CD8-positive, alpha-beta memory T cell (primary cell): ENCODE data around the gene TFCP2L1. TPM values are rescaled to one million over a fixed set of nuclear protein-coding genes. Genes with fewer than 3 reads are reported as not detected.

Experiments
- CTCF ChIA-PET: fragments of 350-600 bp; sonication (Branson Sonifier 250); formaldehyde crosslinking; loops from one replicate; lab custom pipeline; 2021; ENCODE audit warnings: antibody characterized with exemption; lab: Charles Lee
- POLR2A ChIA-PET: fragments of 350-600 bp; sonication (Branson Sonifier 250); formaldehyde crosslinking; loops from one replicate; lab custom pipeline; 2021; ENCODE audit warnings: antibody characterized with exemption; lab: Charles Lee
- DNase-seq, 5 donors: peaks; one replicate each; pipeline versions ENCODE4 v3.0.0 to v3.0.0-alpha.2; 2020 to 2022; ENCODE audit warnings: mixed read lengths in 1 of 5
- H3K27ac ChIP-seq: one replicate; pipeline ENCODE4 v1.7.0; 2013; ENCODE audit warnings: low read depth, mild to moderate bottlenecking, low read length, moderate library complexity
- H3K27me3 ChIP-seq: 2 replicates; pipeline ENCODE4 v1.7.0; 2013; ENCODE audit warnings: low read length, mild to moderate bottlenecking; ENCODE audit not compliant: insufficient read depth, poor library complexity, severe bottlenecking
- H3K36me3 ChIP-seq: 2 replicates; pipeline ENCODE4 v1.7.0; 2013; ENCODE audit warnings: mild to moderate bottlenecking, low read length, moderate library complexity; ENCODE audit not compliant: insufficient read depth
- H3K4me1 ChIP-seq: 2 replicates; pipeline ENCODE4 v1.7.0; 2013; ENCODE audit warnings: mild to moderate bottlenecking, low read length, moderate library complexity; ENCODE audit not compliant: insufficient read depth
- H3K4me3 ChIP-seq: 2 replicates; pipeline ENCODE4 v1.7.0; 2013; ENCODE audit warnings: mild to moderate bottlenecking, low read length
- H3K9me3 ChIP-seq: 2 replicates; pipeline ENCODE4 v1.7.0; 2013; ENCODE audit warnings: mild to moderate bottlenecking, low read length
- H3K27ac Mint-ChIP-seq, 8 donors: one replicate each; pipeline ENCODE4 v1.8.0; 2020 to 2021; ENCODE audit warnings: mixed read lengths in 8 of 8, mild to moderate bottlenecking in 6 of 8, inconsistent platforms in 3 of 8, moderate library complexity in 3 of 8
- H3K27me3 Mint-ChIP-seq, 2 donors: one replicate each; pipeline ENCODE4 v1.8.0; 2020 to 2021; ENCODE audit warnings: mixed read lengths in 2 of 2, mild to moderate bottlenecking in 1 of 2, moderate library complexity in 1 of 2
- H3K36me3 Mint-ChIP-seq, 3 donors: one replicate each; pipeline ENCODE4 v1.8.0; 2020 to 2021; ENCODE audit warnings: mixed read lengths in 3 of 3, inconsistent platforms in 1 of 3, mild to moderate bottlenecking in 1 of 3
- H3K4me1 Mint-ChIP-seq, 3 donors: one replicate each; pipeline ENCODE4 v1.8.0; 2020 to 2021; ENCODE audit warnings: mixed read lengths in 3 of 3, inconsistent platforms in 1 of 3, mild to moderate bottlenecking in 1 of 3
- H3K4me3 Mint-ChIP-seq, 7 donors: one replicate each; pipeline ENCODE4 v1.8.0; 2020 to 2021; ENCODE audit warnings: mixed read lengths in 7 of 7, mild to moderate bottlenecking in 6 of 7, moderate library complexity in 4 of 7, inconsistent platforms in 2 of 7
- H3K9me3 Mint-ChIP-seq, 5 donors: one replicate each; pipeline ENCODE4 v1.8.0; 2020 to 2022; ENCODE audit warnings: mixed read lengths in 5 of 5, mild to moderate bottlenecking in 3 of 5, moderate library complexity in 2 of 5, inconsistent platforms in 1 of 5
- polyA plus RNA-seq: library from polyadenylated mRNA; unstranded; fragments of 300-500 nt; fragmentation: Illumina TruSeq; gene quantifications from one replicate; pipeline ENCODE4 v1.2.3, GENCODE V29; 2021
- total RNA-seq, 2 experiments: library from RNA; stranded (reverse); gene quantifications; one replicate each; pipeline ENCODE4 v1.2.3, GENCODE V29; 2021

TFCP2L1 gene
- total and polyA plus RNA-seq, 3 experiments from 2014 or later, result 0.11 to 0.45 (median 0.16) TPM

- H3K27me3 Mint-ChIP-seq, result peaks cover 2 to 14% of the 10 kb centered on the region in 2 donors
- no peak overlapping the region for H3K4me3 Mint-ChIP-seq
- no peaks in the 10 kb centered on the region for H3K4me1 Mint-ChIP-seq
- POLR2A ChIA-PET, result no interaction called here
- CTCF ChIA-PET, result no interaction called here
- no peaks in the 10 kb centered on the region for H3K9me3 Mint-ChIP-seq
- Histone ChIP-seq H3K4me3 (no peak overlapping the region), H3K27ac (no peak overlapping the region), H3K9me3 (no peaks in the 10 kb centered on the region), H3K27me3 (no peaks in the 10 kb centered on the region), H3K4me1 (no peaks in the 10 kb centered on the region), H3K36me3 (no peaks in the 10 kb centered on the region)
- no peak for DNase-seq
- no peak overlapping the region for H3K27ac Mint-ChIP-seq
- H3K36me3 Mint-ChIP-seq, result no peaks in the 10 kb centered on the region
Measured at GRCh38 chr2:121294881-121295840, 10.2 kb upstream of the TFCP2L1 start.

- no peaks in the 10 kb centered on the region for H3K4me1 ChIP-seq
- no peaks in the 10 kb centered on the region for H3K9me3 Mint-ChIP-seq
- H3K27ac ChIP-seq, result no peak overlapping the region
- no peak overlapping the region for H3K4me3 Mint-ChIP-seq
- H3K9me3 ChIP-seq, result no peaks in the 10 kb centered on the region
- no peaks in the 10 kb centered on the region for H3K4me1 Mint-ChIP-seq
- CTCF ChIA-PET, result no interaction called here
- peaks cover 5 to 14% of the 10 kb centered on the region in 2 donors for H3K27me3 Mint-ChIP-seq
- DNase-seq, result peak in 1 of 5 donors; percentile 6
- peaks cover 4% of the 10 kb centered on the region for H3K27me3 ChIP-seq
- POLR2A ChIA-PET, result no interaction called here
- peak overlapping the region in 2 of 8 donors; percentile 64 to 74 for H3K27ac Mint-ChIP-seq
- no peaks in the 10 kb centered on the region for H3K36me3 Mint-ChIP-seq
- no peaks in the 10 kb centered on the region for H3K36me3 ChIP-seq
- no peak overlapping the region for H3K4me3 ChIP-seq
Measured at GRCh38 chr2:121293450-121294325, 8.7 kb upstream of the TFCP2L1 start.

GRCh38 chr2:121291251-121291580 lies 6.2 kb upstream of the TFCP2L1 start:
- H3K27me3 ChIP-seq, result peaks cover 4% of the 10 kb centered on the region
- ChIA-PET CTCF (no interaction called here), POLR2A (no interaction called here)
- H3K4me1 ChIP-seq, result no peaks in the 10 kb centered on the region
- Mint-ChIP-seq H3K9me3 (no peaks in the 10 kb centered on the region), H3K4me1 (no peaks in the 10 kb centered on the region), H3K36me3 (no peaks in the 10 kb centered on the region), H3K27ac (no peak overlapping the region), H3K4me3 (no peak overlapping the region), H3K27me3 (peaks cover 9 to 20% of the 10 kb centered on the region in 2 donors)
- H3K36me3 ChIP-seq, result no peaks in the 10 kb centered on the region
- H3K27ac ChIP-seq, result no peak overlapping the region
- no peak for DNase-seq
- H3K4me3 ChIP-seq, result no peak overlapping the region
- H3K9me3 ChIP-seq, result no peaks in the 10 kb centered on the region

GRCh38 chr2:121289271-121289670 lies 4.3 kb upstream of the TFCP2L1 start:
- no peak overlapping the region for H3K27ac Mint-ChIP-seq
- H3K27me3 Mint-ChIP-seq, result peaks cover 14 to 30% of the 10 kb centered on the region in 2 donors
- no peaks in the 10 kb centered on the region for H3K36me3 Mint-ChIP-seq
- no peak overlapping the region for H3K4me3 Mint-ChIP-seq
- POLR2A ChIA-PET, result no interaction called here
- H3K9me3 Mint-ChIP-seq, result no peaks in the 10 kb centered on the region
- Histone ChIP-seq H3K4me1 (no peaks in the 10 kb centered on the region), H3K4me3 (no peak overlapping the region), H3K36me3 (no peaks in the 10 kb centered on the region), H3K27ac (no peak overlapping the region), H3K27me3 (peaks cover 4% of the 10 kb centered on the region), H3K9me3 (no peaks in the 10 kb centered on the region)
- H3K4me1 Mint-ChIP-seq, result peaks cover 3 to 7% (median 5%) of the 10 kb centered on the region in 3 donors
- DNase-seq, result no peak
- CTCF ChIA-PET, result no interaction called here

GRCh38 chr2:121288454-121289231 lies 3.6 kb upstream of the TFCP2L1 start:
- Mint-ChIP-seq H3K27me3 (peaks cover 16 to 36% of the 10 kb centered on the region in 2 donors), H3K36me3 (no peaks in the 10 kb centered on the region)
- CTCF ChIA-PET, result no interaction called here

DNA sequence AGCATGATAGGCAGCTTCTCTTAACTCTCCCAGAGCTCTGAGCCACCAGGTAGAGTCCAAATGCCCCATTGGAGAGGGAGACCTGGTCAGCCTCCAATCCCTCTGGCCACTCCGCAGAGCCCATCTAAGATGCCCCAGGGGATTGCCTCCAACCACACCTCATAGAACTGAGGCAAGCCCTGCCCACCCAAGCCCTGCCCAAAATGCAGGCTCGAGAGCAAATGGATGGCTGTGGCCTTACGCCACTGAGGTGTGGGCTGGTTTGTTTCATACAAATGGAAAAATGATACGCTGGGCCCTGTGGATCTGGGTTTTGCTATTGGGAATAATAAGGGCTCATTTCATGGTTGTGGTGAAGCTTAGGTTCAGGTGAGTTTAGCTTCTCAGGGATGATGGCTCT lies 3.0 kb upstream of the TFCP2L1 start:
- CTCF ChIA-PET, result no interaction called here
- Mint-ChIP-seq H3K27ac (no peak overlapping the region), H3K36me3 (no peaks in the 10 kb centered on the region), H3K9me3 (no peaks in the 10 kb centered on the region), H3K4me1 (peaks cover 9 to 17% (median 13%) of the 10 kb centered on the region in 3 donors), H3K4me3 (peak overlapping the region in 1 of 7 donors; percentile 62), H3K27me3 (peaks cover 20 to 43% of the 10 kb centered on the region in 2 donors)
- Histone ChIP-seq H3K27me3 (peaks cover 11% of the 10 kb centered on the region), H3K36me3 (no peaks in the 10 kb centered on the region), H3K27ac (no peak overlapping the region), H3K4me1 (no peaks in the 10 kb centered on the region), H3K4me3 (no peak overlapping the region), H3K9me3 (no peaks in the 10 kb centered on the region)
- no peak for DNase-seq
- POLR2A ChIA-PET, result no interaction called here

More at GRCh38 chr2:121288454-121289231, 3.6 kb upstream of the TFCP2L1 start:
- H3K4me3 Mint-ChIP-seq, result no peak overlapping the region
- Histone ChIP-seq H3K36me3 (no peaks in the 10 kb centered on the region), H3K4me3 (no peak overlapping the region), H3K27ac (no peak overlapping the region), H3K27me3 (peaks cover 8% of the 10 kb centered on the region), H3K9me3 (no peaks in the 10 kb centered on the region), H3K4me1 (no peaks in the 10 kb centered on the region)
- POLR2A ChIA-PET, result no interaction called here
- peaks cover 8 to 13% (median 11%) of the 10 kb centered on the region in 3 donors for H3K4me1 Mint-ChIP-seq
- H3K9me3 Mint-ChIP-seq, result no peaks in the 10 kb centered on the region
- no peak for DNase-seq
- peak overlapping the region in 2 of 8 donors; percentile 56 to 72 for H3K27ac Mint-ChIP-seq

GRCh38 chr2:121287146-121287798 lies 2.3 kb upstream of the TFCP2L1 start:
- H3K27me3 ChIP-seq, result peaks cover 11% of the 10 kb centered on the region
- no peak overlapping the region for H3K4me3 ChIP-seq
- no peaks in the 10 kb centered on the region for H3K9me3 ChIP-seq
- DNase-seq, result no peak
- Mint-ChIP-seq H3K27ac (no peak overlapping the region), H3K4me1 (peaks cover 9 to 17% (median 13%) of the 10 kb centered on the region in 3 donors), H3K4me3 (no peak overlapping the region), H3K36me3 (no peaks in the 10 kb centered on the region), H3K9me3 (no peaks in the 10 kb centered on the region), H3K27me3 (peaks cover 23 to 50% of the 10 kb centered on the region in 2 donors)
- POLR2A ChIA-PET, result no interaction called here
- no peak overlapping the region for H3K27ac ChIP-seq
- H3K36me3 ChIP-seq, result no peaks in the 10 kb centered on the region
- CTCF ChIA-PET, result no interaction called here
- H3K4me1 ChIP-seq, result no peaks in the 10 kb centered on the region
